ENCODE data around the gene NFIB.

- no peak for TF ChIP-seq CTCF (IDR thresholded peaks at IDR 0.05; ENCODE audit: poor library complexity)
- no peak for TF ChIP-seq EZH2 (IDR thresholded peaks at IDR 0.05; ENCODE audit: borderline replicate concordance)
These were observed 34.6 kb upstream of the NFIB start for GRCh38 chr9:14348373-14349145.

All from hepatocyte (in vitro differentiated cells).